ENCODE results near the gene PFKFB3.
A peak's percentile ranks its signal among the peaks of the same experiment; 100 is the strongest.
"Not testable (repeated sequence)": the region's sequence is repeated elsewhere in the genome, so short reads cannot be mapped to it uniquely, and the experiment has no call there.

The PFKFB3 gene

GRCh38 chr10:6279540-6280267 is 77.0 kb downstream of the PFKFB3 start:
- no peak for DNase-seq
- in situ Hi-C loops (cut with MboI; ENCODE audit: low pct_unique_long_range_greater_than_20kb, low sequenced_read_pairs) = no loop called here

GRCh38 chr10:6280291-6280690 is 77.6 kb downstream of the PFKFB3 start:
- DNase-seq = no peak
- in situ Hi-C loops (cut with MboI; ENCODE audit: low pct_unique_long_range_greater_than_20kb, low sequenced_read_pairs) = no loop called here

DNA sequence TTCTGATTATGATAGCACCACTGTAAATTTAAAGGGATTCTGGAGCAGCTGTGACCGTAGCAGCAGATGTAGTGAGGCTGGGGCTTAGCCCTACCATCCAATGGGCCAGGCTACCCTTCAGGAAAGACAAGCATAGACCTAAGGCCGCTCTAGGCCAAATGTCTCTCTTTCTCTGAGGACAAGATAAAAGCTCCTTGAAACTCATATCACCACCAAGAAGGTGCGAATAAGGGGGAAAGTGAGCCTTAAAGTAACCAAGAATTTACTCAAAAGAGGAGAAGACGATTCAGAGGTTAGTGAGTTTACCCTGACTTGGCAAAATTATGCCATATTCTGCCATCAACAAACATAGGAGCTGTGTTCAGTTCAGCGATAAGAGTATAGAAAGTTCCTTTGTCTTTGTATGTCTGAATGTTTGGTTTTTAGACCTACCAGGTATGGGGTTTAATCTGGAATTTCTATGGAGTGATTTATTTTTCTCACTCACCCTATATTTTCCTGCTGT is 79.8 kb downstream of the PFKFB3 start:
- in situ Hi-C loops (cut with MboI; ENCODE audit: low pct_unique_long_range_greater_than_20kb, low sequenced_read_pairs) = no loop called here
- no peak for DNase-seq

DNA sequence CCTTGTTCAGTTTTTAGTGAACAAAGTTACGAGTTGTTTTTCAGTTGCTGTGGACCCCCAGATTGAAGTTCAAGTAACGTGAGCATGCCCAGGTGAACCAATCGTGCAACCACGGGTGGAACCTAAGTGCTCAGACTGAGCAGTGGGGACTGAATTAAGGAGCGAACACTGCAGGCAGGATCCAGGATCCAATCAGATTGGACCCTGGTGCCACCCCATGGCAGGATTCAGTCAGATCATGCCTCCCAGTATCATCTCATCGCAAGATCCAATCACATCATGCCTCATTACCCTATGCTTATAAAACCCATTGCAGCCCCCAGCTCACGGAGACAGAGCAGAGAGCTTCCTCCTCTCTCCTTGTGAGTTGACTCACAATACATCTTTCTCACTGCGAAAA is 80.9 kb downstream of the PFKFB3 start:
- in situ Hi-C loops (cut with MboI; ENCODE audit: low pct_unique_long_range_greater_than_20kb, low sequenced_read_pairs) = no loop called here
- DNase-seq = no peak

DNA sequence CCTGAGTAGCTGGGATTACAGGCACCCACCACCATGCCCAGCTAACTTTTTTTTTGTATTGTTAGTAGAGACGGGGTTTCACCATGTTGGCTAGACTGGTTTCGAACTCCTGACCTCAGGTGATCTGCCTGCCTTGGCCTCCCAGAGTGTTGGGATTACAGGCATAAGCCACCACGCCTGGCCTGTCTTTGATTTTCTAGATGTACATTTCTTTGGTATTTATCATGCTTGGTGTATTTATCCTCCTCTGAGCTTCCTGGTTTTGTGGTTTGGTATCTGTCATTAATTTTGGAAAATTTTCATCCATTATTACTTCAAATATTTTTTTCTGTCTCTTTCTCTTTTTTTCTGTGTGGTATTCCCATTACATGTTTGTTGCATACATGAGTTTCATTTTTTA is 87.9 kb downstream of the PFKFB3 start:
- in situ Hi-C loops (cut with MboI; ENCODE audit: low pct_unique_long_range_greater_than_20kb, low sequenced_read_pairs); DNase-seq: not testable (repeated sequence)

GRCh38 chr10:6292741-6293151 is 90.0 kb downstream of the PFKFB3 start:
- peak; percentile 63 for DNase-seq
- in situ Hi-C loops (cut with MboI; ENCODE audit: low pct_unique_long_range_greater_than_20kb, low sequenced_read_pairs) = no loop called here

- peak; percentile 16 for DNase-seq
- in situ Hi-C loops (cut with MboI; ENCODE audit: low pct_unique_long_range_greater_than_20kb, low sequenced_read_pairs) = not testable (repeated sequence)
Measured at GRCh38 chr10:6296425-6296824, 93.7 kb downstream of the PFKFB3 start.

GRCh38 chr10:6296828-6297251 is 94.1 kb downstream of the PFKFB3 start:
- in situ Hi-C loops (cut with MboI; ENCODE audit: low pct_unique_long_range_greater_than_20kb, low sequenced_read_pairs) = no loop called here
- no peak for DNase-seq

DNA sequence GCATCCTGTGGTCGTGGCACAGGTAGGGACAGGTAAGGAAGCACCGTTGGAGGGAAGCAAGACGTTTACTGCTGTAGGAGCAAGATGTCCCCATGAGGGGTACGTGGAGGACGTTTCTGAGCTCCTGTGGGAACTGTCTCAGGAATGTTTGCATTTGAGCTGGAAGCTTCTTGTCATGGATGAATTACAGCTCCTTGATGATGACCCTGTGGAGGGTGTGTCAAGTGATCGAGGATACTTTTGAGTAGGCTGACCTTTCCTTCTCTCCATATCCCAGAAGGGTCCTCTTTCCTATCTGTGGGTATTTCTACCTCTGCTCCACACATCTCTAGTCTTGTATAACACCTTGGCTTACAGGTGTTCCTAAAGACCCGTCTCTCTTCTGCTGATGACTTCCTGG is 94.8 kb downstream of the PFKFB3 start:
- DNase-seq = no peak
- in situ Hi-C loops (cut with MboI; ENCODE audit: low pct_unique_long_range_greater_than_20kb, low sequenced_read_pairs) = no loop called here

GRCh38 chr10:6297951-6298381 is 95.2 kb downstream of the PFKFB3 start:
- peak; percentile 33 for DNase-seq
- in situ Hi-C loops (cut with MboI; ENCODE audit: low pct_unique_long_range_greater_than_20kb, low sequenced_read_pairs) = no loop called here

DNA sequence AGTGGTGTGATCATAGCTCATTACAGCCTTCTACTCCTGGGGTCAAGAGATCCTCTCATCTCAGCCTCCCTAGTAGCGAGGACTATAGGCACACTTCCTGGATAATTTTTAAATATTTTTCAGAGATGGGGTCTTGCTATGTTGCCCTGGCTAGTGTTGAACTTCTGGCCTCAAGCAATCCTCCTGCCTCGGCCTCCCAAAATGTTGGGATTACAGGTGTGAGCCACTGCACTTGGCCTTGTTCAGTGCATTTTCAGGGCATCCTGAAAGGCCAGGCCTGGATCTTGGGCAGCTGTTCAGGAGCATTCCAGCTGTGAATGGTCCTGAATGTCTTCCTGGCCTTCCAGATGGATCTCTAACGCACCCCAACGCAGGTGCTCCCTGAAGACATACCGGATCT is 95.7 kb downstream of the PFKFB3 start:
- no peak for DNase-seq
- in situ Hi-C loops (cut with MboI; ENCODE audit: low pct_unique_long_range_greater_than_20kb, low sequenced_read_pairs) = no loop called here

DNA sequence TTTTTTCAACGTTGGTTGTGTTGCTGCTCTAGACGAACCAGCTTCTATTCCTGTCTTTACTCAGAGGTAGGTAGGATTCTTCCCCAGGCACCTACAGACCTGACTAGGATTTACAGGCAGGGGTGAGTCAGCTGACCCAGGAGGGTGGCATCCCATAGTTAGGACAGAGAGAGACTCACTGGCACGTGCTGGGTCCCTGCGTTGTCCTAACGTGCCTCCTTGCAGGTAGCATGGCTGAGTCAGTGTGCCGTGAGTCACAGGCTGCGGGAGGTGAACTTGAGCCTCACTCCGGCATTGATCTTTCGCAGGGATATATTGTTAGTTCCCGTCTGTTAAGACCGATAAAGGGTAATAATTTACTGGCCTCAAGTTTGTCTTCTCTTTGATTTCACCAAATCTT is 96.5 kb downstream of the PFKFB3 start:
- no peak for DNase-seq
- in situ Hi-C loops (cut with MboI; ENCODE audit: low pct_unique_long_range_greater_than_20kb, low sequenced_read_pairs) = no loop called here

- DNase-seq = no peak
- in situ Hi-C loops (cut with MboI; ENCODE audit: low pct_unique_long_range_greater_than_20kb, low sequenced_read_pairs) = no loop called here
Measured at GRCh38 chr10:6299743-6300105, 97.0 kb downstream of the PFKFB3 start.

- in situ Hi-C loops (cut with MboI; ENCODE audit: low pct_unique_long_range_greater_than_20kb, low sequenced_read_pairs) = no loop called here
- peak; percentile 83 for DNase-seq
Measured at GRCh38 chr10:6300106-6300783, 97.5 kb downstream of the PFKFB3 start.

DNA sequence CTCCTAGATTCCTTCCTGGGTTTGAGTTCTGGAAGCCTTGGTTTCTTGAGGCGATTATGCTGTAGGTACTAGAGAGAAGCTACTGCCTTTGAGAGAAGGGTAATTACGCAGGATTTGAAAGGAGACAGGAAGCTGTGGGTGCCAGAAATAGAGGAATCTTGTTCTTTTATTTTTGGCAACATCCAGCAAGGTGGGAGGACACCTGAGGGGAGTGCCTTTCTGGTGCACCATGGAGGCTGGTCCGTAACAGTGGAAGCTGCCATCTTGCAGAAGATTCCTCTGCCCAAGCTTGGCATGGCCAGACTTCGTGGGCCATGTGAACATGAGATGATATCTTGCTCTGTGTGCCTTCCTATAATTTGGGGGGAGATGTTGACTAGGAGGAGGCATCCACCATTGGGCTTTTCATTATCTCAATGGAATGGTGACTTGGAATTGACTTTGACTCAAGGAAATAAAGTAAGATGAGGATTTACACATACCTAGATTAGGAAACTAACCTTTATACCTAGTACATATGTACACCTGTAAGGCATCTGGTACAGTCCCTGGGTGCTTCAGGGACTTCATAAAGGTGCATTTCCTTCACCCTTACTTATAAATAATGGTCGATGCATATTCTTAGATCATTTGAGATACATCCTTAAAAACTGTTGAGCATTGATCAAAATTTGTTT is 98.2 kb downstream of the PFKFB3 start:
- in situ Hi-C loops (cut with MboI; ENCODE audit: low pct_unique_long_range_greater_than_20kb, low sequenced_read_pairs) = no loop called here
- DNase-seq = no peak

- DNase-seq = no peak
- in situ Hi-C loops (cut with MboI; ENCODE audit: low pct_unique_long_range_greater_than_20kb, low sequenced_read_pairs) = no loop called here
Measured at GRCh38 chr10:6301488-6302075, 98.8 kb downstream of the PFKFB3 start.
